Astrocyte (in vitro differentiated cells and primary cell): Measurements from ENCODE around the gene OR8D1.

Experiments
- CTCF ChIP-seq: IDR thresholded peaks from 2 replicates; pipeline ENCODE4 v1.5.1; 2011; ENCODE audit warnings: low read depth, mild to moderate bottlenecking, inconsistent platforms, low read length, moderate library complexity; ENCODE audit not compliant: insufficient read depth
- EZH2 ChIP-seq: IDR thresholded peaks from 2 replicates; pipeline ENCODE4 v1.6.1; 2012; ENCODE audit warnings: mild to moderate bottlenecking, low read length, inconsistent platforms; ENCODE audit not compliant: insufficient read depth

- TF ChIP-seq CTCF (no peak), EZH2 (no peak)
These were observed 1.3 kb upstream of the OR8D1 start for GRCh38 chr11:124315052-124315451.
